HEK293 (cell line): ENCODE measurements around the gene ELK4.

ENCODE experiments used
- CTCF ChIA-PET: fragments of 350-600 bp; formaldehyde crosslinking; extraction: SDS; loops from one replicate; lab custom pipeline; 2021; ENCODE audit warnings: antibody characterized with exemption; lab: Yijun Ruan, JAX
- POLR2A ChIA-PET: fragments of 300-600 bp; formaldehyde crosslinking; extraction: SDS; loops from one replicate; lab custom pipeline; 2020; ENCODE audit warnings: antibody characterized with exemption, inconsistent platforms; lab: Yijun Ruan, JAX
- H3K27ac ChIP-seq: fragments of 200-500 bp; sonication (Bioruptor generic); 2 replicates; pipeline ENCODE4 v1.5.1; 2014; ENCODE audit warnings: low read depth, low read length, control low read depth, inconsistent platforms; ENCODE audit errors: extremely low read depth
- H3K36me3 ChIP-seq, 2 experiments: fragments of 200-500 bp in 1 of 2; sonication (Bioruptor generic) in 1 of 2; 1 replicate in 1 of 2; 2 replicates in 1 of 2; pipeline ENCODE4 v1.5.1; 2014 to 2017; ENCODE audit warnings: inconsistent platforms in 2 of 2, low read length in 2 of 2; ENCODE audit not compliant: control insufficient read depth in 2 of 2, insufficient read depth in 1 of 2
- H3K4me1 ChIP-seq: fragments of 200-500 bp; sonication (Bioruptor generic); 2 replicates; pipeline ENCODE4 v1.5.1; 2014; ENCODE audit warnings: mild to moderate bottlenecking, low read length, inconsistent platforms; ENCODE audit not compliant: control insufficient read depth, insufficient read depth
- H3K4me3 ChIP-seq: 2 replicates; pipeline ENCODE4 v1.5.1; 2011; ENCODE audit warnings: low read depth, mild to moderate bottlenecking, control low read depth, low read length, moderate library complexity
- H3K9me3 ChIP-seq: fragments of 200-500 bp; sonication (Bioruptor generic); 2 replicates; pipeline ENCODE4 v1.5.1; 2014; ENCODE audit warnings: low read depth, low read length, inconsistent platforms; ENCODE audit not compliant: control insufficient read depth, insufficient read depth
- BCL6B ChIP-seq: fragments of 450-650 bp; formaldehyde crosslinking; IDR thresholded peaks from 2 replicates; pipeline ENCODE4 v1.5.1; 2017; ENCODE audit warnings: missing biosample characterization, missing genetic modification characterization
- FEZF1 ChIP-seq: fragments of 450-650 bp; formaldehyde crosslinking; IDR thresholded peaks from 2 replicates; pipeline ENCODE4 v1.5.1; 2016; ENCODE audit warnings: missing biosample characterization, missing genetic modification characterization
- HIC1 ChIP-seq: fragments of 450-650 bp; formaldehyde crosslinking; IDR thresholded peaks from 2 replicates; pipeline ENCODE4 v1.5.1; 2016; ENCODE audit warnings: missing biosample characterization, missing genetic modification characterization
- HOXC10 ChIP-seq: sonication (generic); formaldehyde crosslinking; IDR thresholded peaks from 2 replicates; pipeline ENCODE4 v1.8.1; 2023; ENCODE audit warnings: mild to moderate bottlenecking, missing genetic modification reagents
- KLF17 ChIP-seq: fragments of 450-650 bp; formaldehyde crosslinking; IDR thresholded peaks from 2 replicates; pipeline ENCODE4 v1.5.1; 2016; ENCODE audit warnings: missing biosample characterization, missing genetic modification characterization
- MEIS1 ChIP-seq: sonication (generic); formaldehyde crosslinking; IDR thresholded peaks from 2 replicates; pipeline ENCODE4 v1.8.1; 2022; ENCODE audit warnings: missing genetic modification reagents, mild to moderate bottlenecking, borderline replicate concordance
- PRDM10 ChIP-seq: fragments of 450-650 bp; formaldehyde crosslinking; IDR thresholded peaks from 2 replicates; pipeline ENCODE4 v1.5.1; 2016; ENCODE audit warnings: missing biosample characterization, missing genetic modification characterization
- ZBTB17 ChIP-seq: fragments of 450-650 bp; formaldehyde crosslinking; IDR thresholded peaks from 2 replicates; pipeline ENCODE4 v1.5.1; 2016; ENCODE audit warnings: missing biosample characterization, missing genetic modification characterization
- ZIC2 ChIP-seq: fragments of 450-650 bp; formaldehyde crosslinking; IDR thresholded peaks from 2 replicates; pipeline ENCODE4 v1.5.1; 2016; ENCODE audit warnings: missing biosample characterization, missing genetic modification characterization
- ZNF133 ChIP-seq: fragments of 450-650 bp; formaldehyde crosslinking; IDR thresholded peaks from 2 replicates; pipeline ENCODE4 v1.5.1; 2016; ENCODE audit warnings: missing biosample characterization, missing genetic modification characterization
- ZNF140 ChIP-seq: fragments of 450-650 bp; formaldehyde crosslinking; IDR thresholded peaks from 2 replicates; pipeline ENCODE4 v1.5.1; 2016; ENCODE audit warnings: missing biosample characterization, missing genetic modification characterization
- ZNF221 ChIP-seq: fragments of 450-650 bp; formaldehyde crosslinking; IDR thresholded peaks from 2 replicates; pipeline ENCODE4 v1.5.1; 2017; ENCODE audit warnings: missing biosample characterization, missing genetic modification characterization, borderline replicate concordance
- ZNF366 ChIP-seq: fragments of 450-650 bp; formaldehyde crosslinking; conservative IDR thresholded peaks from 2 replicates; pipeline ENCODE4 v1.5.1; 2016; ENCODE audit warnings: missing biosample characterization, missing genetic modification characterization
- ZNF660 ChIP-seq: fragments of 450-650 bp; IDR thresholded peaks from 2 replicates; pipeline ENCODE4 v1.5.1; 2018; ENCODE audit warnings: missing biosample characterization, mild to moderate bottlenecking, missing genetic modification characterization
- ZNF670 ChIP-seq: fragments of 450-650 bp; formaldehyde crosslinking; IDR thresholded peaks from 2 replicates; pipeline ENCODE4 v1.5.1; 2016; ENCODE audit warnings: missing biosample characterization, missing genetic modification characterization, low read depth
- ZNF701 ChIP-seq: fragments of 450-650 bp; formaldehyde crosslinking; IDR thresholded peaks from 2 replicates; pipeline ENCODE4 v1.5.1; 2016; ENCODE audit warnings: missing biosample characterization, missing genetic modification characterization
- ZSCAN4 ChIP-seq: fragments of 450-650 bp; formaldehyde crosslinking; IDR thresholded peaks from 2 replicates; pipeline ENCODE4 v1.5.1; 2017; ENCODE audit warnings: missing biosample characterization, missing genetic modification characterization
- ZSCAN5A ChIP-seq: fragments of 450-650 bp; formaldehyde crosslinking; IDR thresholded peaks from 2 replicates; pipeline ENCODE4 v1.5.1; 2016; ENCODE audit warnings: missing biosample characterization, missing genetic modification characterization

Gene ELK4

GRCh38 chr1:205619376-205619775 lies 12.4 kb downstream of the ELK4 start:
- POLR2A ChIA-PET = no interaction called here
- Histone ChIP-seq H3K27ac (no peak overlapping the region), H3K36me3 (peaks cover 29 to 65% of the 10 kb centered on the region in 2 experiments), H3K4me1 (no peaks in the 10 kb centered on the region), H3K4me3 (no peak overlapping the region), H3K9me3 (no peaks in the 10 kb centered on the region)
- CTCF ChIA-PET = interaction anchor here (1.2 kb wide), 1 partner anchor 19 kb away, joined by 3 read pairs; no protein-coding TSS in a partner anchor
- TF ChIP-seq ZNF660 (tag by site-specific recombination) (no peak), ZNF366 (tag by site-specific recombination) (no peak), HOXC10 (CRISPR knock-in tag) (no peak), ZNF221 (tag by site-specific recombination) (no peak), ZNF670 (tag by site-specific recombination) (no peak), ZNF701 (tag by site-specific recombination) (no peak), ZIC2 (tag by site-specific recombination) (no peak), ZNF133 (tag by site-specific recombination) (no peak), MEIS1 (CRISPR knock-in tag) (no peak), ZNF140 (tag by site-specific recombination) (no peak), PRDM10 (no peak), ZSCAN5A (no peak), BCL6B (no peak), FEZF1 (tag by site-specific recombination) (no peak), KLF17 (tag by site-specific recombination) (no peak), ZBTB17 (no peak), HIC1 (tag by site-specific recombination) (no peak), ZSCAN4 (tag by site-specific recombination) (no peak)
